Measurements from ENCODE around the gene KLF6. TPM values are rescaled to one million over a fixed set of nuclear protein-coding genes. Genes with fewer than 3 reads are reported as not detected.

KLF6 gene
- total RNA-seq, 4 donors from 2014 or later, result 23.3 to 84.7 (median 49.8) TPM

DNA sequence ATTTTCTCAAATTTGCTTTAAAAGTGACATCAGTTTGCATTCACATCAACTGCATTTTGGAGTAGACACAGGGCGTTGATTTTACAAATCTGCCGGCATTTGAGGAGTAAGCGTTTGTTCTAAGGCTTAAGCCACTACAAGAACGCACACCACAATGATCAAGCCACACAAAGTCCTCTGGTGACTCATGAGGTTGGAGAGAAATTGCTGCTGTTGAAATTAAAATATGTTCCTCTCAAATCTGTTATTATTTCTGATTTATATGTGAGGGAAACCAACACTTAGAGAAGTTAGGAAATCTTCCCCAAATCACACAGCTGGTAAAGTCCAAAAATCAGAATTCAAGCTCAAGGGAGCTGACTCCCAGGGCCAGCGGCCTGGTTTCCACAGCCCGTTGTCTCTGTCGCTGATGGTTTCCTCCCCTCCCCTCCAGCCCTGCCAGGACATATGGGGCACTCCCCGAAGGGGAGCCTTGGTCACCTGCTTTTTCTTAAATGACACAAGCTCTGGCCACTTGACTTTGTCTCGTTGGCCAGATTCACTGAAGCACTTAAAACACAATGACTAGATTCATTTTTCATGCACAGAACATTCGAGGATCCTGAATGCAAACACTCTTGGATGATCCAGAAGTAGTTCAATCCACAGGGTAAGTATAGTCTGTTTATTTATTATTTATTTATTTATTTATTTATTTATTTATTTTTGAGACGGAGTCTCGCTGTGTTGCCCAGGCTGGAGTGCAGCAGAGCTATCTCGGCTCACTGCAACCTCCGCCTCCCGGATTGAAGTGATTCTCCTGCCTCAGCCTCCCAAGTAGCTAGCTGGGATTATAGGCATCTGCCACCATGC is 29.2 kb upstream of the KLF6 start:
- intact Hi-C loops (cut with DNase I; ENCODE audit: low total_unique reads), result loop anchor here (5.0 kb wide), 1 partner anchor 73 kb away; no protein-coding TSS in a partner anchor
- H3K9me3 ChIP-seq, result no peaks in the 10 kb centered on the region
- H3K36me3 ChIP-seq, result no peaks in the 10 kb centered on the region
- peaks cover 17 to 20% of the 10 kb centered on the region in 2 donors for H3K4me1 ChIP-seq
- no peak overlapping the region for H3K4me3 ChIP-seq
- DNase-seq (no peak), ATAC-seq (no peak)
- TF ChIP-seq CTCF (IDR thresholded peaks at IDR 0.05 in 4 of 5, conservative IDR thresholded peaks at IDR 0.05 in 1 of 5) (no peak), POLR2A (IDR thresholded peaks at IDR 0.05) (no peak)
- in situ Hi-C loops (cut with MboI; ENCODE audit: low sequenced_read_pairs in 4 of 4), result loop anchor here in 1 of 4 donors (25.0 kb wide), 1 partner anchor 848 kb away; no protein-coding TSS in a partner anchor
- H3K27me3 ChIP-seq, result no peaks in the 10 kb centered on the region
- H3K27ac ChIP-seq, result peak overlapping the region in 3 of 4 donors; percentile 9 to 96 (median 34)

DNA sequence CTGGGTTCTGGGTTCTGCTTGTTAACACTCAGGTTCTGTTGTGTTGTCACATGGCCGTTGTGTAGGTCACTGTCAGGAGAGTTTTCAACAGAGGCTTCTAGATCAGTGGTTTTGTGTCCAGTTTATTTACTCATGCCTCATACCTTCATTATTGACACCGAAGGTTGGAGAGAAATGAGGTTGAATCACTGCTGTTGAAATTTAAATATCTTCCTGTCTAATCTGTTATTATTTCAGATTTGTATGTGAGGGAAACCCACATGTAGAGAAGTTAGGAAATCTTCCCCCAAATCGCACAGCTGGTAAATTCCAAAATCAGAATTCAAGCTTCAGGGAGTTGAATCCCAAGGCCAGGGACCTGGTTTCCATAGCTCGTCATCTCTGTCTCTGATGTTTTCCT is 28.3 kb upstream of the KLF6 start:
- TF ChIP-seq POLR2A (IDR thresholded peaks at IDR 0.05) (no peak), CTCF (IDR thresholded peaks at IDR 0.05 in 4 of 5, conservative IDR thresholded peaks at IDR 0.05 in 1 of 5) (no peak)
- Histone ChIP-seq H3K9me3 (no peaks in the 10 kb centered on the region), H3K27ac (peak overlapping the region in 2 of 4 donors; percentile 34 to 96), H3K4me3 (no peak overlapping the region), H3K4me1 (peaks cover 26 to 27% of the 10 kb centered on the region in 2 donors), H3K36me3 (no peaks in the 10 kb centered on the region), H3K27me3 (no peaks in the 10 kb centered on the region)
- in situ Hi-C loops (cut with MboI; ENCODE audit: low sequenced_read_pairs in 4 of 4), result loop anchor here in 1 of 4 donors (25.0 kb wide), 1 partner anchor 849 kb away; no protein-coding TSS in a partner anchor
- intact Hi-C loops (cut with DNase I; ENCODE audit: low total_unique reads), result loop anchor here (5.0 kb wide), 1 partner anchor 74 kb away; no protein-coding TSS in a partner anchor
- DNase-seq (no peak), ATAC-seq (no peak)

GRCh38 chr10:3812141-3812540 is 27.1 kb upstream of the KLF6 start:
- H3K4me3 ChIP-seq, result no peak overlapping the region
- H3K36me3 ChIP-seq, result no peaks in the 10 kb centered on the region
- no peak for DNase-seq
- peak overlapping the region; percentile 85 to 96 (median 90) for H3K27ac ChIP-seq
- H3K9me3 ChIP-seq, result no peaks in the 10 kb centered on the region
- intact Hi-C loops (cut with DNase I; ENCODE audit: low total_unique reads) (loop anchor here (5.0 kb wide), 1 partner anchor 75 kb away; no protein-coding TSS in a partner anchor), in situ Hi-C loops (cut with MboI; ENCODE audit: low sequenced_read_pairs in 4 of 4) (loop anchor here in 1 of 4 donors (25.0 kb wide), 1 partner anchor 850 kb away; no protein-coding TSS in a partner anchor)
- no peak for ATAC-seq
- peaks cover 38% of the 10 kb centered on the region in 2 donors for H3K4me1 ChIP-seq
- H3K27me3 ChIP-seq, result no peaks in the 10 kb centered on the region
- TF ChIP-seq CTCF (IDR thresholded peaks at IDR 0.05 in 4 of 5, conservative IDR thresholded peaks at IDR 0.05 in 1 of 5) (no peak), POLR2A (IDR thresholded peaks at IDR 0.05) (no peak)

DNA sequence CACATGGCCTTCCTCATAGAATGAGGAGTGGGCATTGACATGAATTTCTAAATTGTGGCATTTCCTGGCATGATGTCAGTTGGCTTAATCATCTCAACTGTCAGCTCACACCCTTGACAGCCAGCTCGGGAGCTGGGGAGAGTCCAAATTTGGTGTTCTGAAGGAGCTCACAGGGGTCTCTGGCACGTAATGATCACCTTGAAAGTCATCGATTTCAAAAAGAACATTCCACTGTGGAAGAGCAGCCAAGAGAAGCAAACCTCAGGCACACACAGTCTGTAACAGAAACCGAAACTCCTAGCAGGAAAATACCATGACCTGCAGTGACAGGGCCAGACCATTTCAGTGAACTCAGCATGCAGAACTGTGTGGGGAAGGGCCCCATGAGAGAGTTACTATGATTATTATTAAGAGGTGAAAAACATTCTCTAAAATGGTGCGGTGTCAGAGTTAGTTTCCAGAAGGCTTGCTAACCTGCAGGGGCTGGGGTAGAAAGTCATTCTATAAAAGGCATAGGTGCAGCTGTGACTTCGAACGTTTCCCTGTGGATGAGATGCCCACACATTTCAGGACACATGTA is 26.4 kb upstream of the KLF6 start:
- H3K9me3 ChIP-seq, result no peaks in the 10 kb centered on the region
- DNase-seq, result peak in 1 of 2 donors; percentile 61
- TF ChIP-seq CTCF (IDR thresholded peaks at IDR 0.05 in 4 of 5, conservative IDR thresholded peaks at IDR 0.05 in 1 of 5) (no peak), POLR2A (IDR thresholded peaks at IDR 0.05) (peak in 1 of 2 donors; percentile 42)
- peak overlapping the region in 3 of 4 donors; percentile 17 to 26 (median 18) for H3K4me3 ChIP-seq
- no peaks in the 10 kb centered on the region for H3K27me3 ChIP-seq
- peak; percentile 33 to 58 for ATAC-seq
- in situ Hi-C loops (cut with MboI; ENCODE audit: low sequenced_read_pairs in 4 of 4) (loop anchor here in 1 of 4 donors (25.0 kb wide), 1 partner anchor 851 kb away; no protein-coding TSS in a partner anchor), intact Hi-C loops (cut with DNase I; ENCODE audit: low total_unique reads) (loop anchor here (5.0 kb wide), 1 partner anchor 76 kb away; no protein-coding TSS in a partner anchor)
- H3K4me1 ChIP-seq, result peaks cover 45 to 46% of the 10 kb centered on the region in 2 donors
- no peaks in the 10 kb centered on the region for H3K36me3 ChIP-seq
- H3K27ac ChIP-seq, result peak overlapping the region; percentile 85 to 96 (median 90)

All from gastrocnemius medialis (tissue), 4 donors.